ENCODE measurements around the gene ABLIM2.

ABLIM2 gene

GRCh38 chr4:8037150-8037769, 121.4 kb downstream of the ABLIM2 start:
- no peak for TF ChIP-seq CTCF (IDR thresholded peaks at IDR 0.05; ENCODE audit: poor library complexity, severe bottlenecking)
- ATAC-seq (ENCODE audit: low read depth), result no peak
- no peaks in the 10 kb centered on the region for H3K27me3 ChIP-seq (ENCODE audit: insufficient read depth, poor library complexity, severe bottlenecking)

GRCh38 chr4:8035371-8035780, 123.2 kb downstream of the ABLIM2 start:
- H3K27ac ChIP-seq (ENCODE audit: poor library complexity, severe bottlenecking), result no peak overlapping the region
- no peaks in the 10 kb centered on the region for H3K36me3 ChIP-seq (ENCODE audit: low read depth)
- peak; percentile 47 for ATAC-seq (ENCODE audit: low read depth)
- no peak overlapping the region for H3K4me3 ChIP-seq (ENCODE audit: severe bottlenecking)
- DNase-seq (ENCODE audit: low spot score), result peak; percentile 29
- no peaks in the 10 kb centered on the region for H3K9me3 ChIP-seq (ENCODE audit: severe bottlenecking)
- peaks cover 4% of the 10 kb centered on the region for H3K4me1 ChIP-seq (ENCODE audit: insufficient read depth, poor library complexity, severe bottlenecking)
- no peak for TF ChIP-seq CTCF (IDR thresholded peaks at IDR 0.05; ENCODE audit: poor library complexity, severe bottlenecking)
- H3K27me3 ChIP-seq (ENCODE audit: insufficient read depth, poor library complexity, severe bottlenecking), result no peaks in the 10 kb centered on the region

More at GRCh38 chr4:8037150-8037769, 121.4 kb downstream of the ABLIM2 start:
- Histone ChIP-seq H3K4me1 (ENCODE audit: insufficient read depth, poor library complexity, severe bottlenecking) (no peaks in the 10 kb centered on the region), H3K9me3 (ENCODE audit: severe bottlenecking) (no peaks in the 10 kb centered on the region), H3K4me3 (ENCODE audit: severe bottlenecking) (no peak overlapping the region), H3K36me3 (ENCODE audit: low read depth) (no peaks in the 10 kb centered on the region), H3K27ac (ENCODE audit: poor library complexity, severe bottlenecking) (no peak overlapping the region)
- no peak for DNase-seq (ENCODE audit: low spot score)

- no peak for DNase-seq (ENCODE audit: low spot score)
Observed at GRCh38 chr4:8033829-8034528, 124.6 kb downstream of the ABLIM2 start.

GRCh38 chr4:8033067-8033755, 125.4 kb downstream of the ABLIM2 start:
- no peak for ATAC-seq (ENCODE audit: low read depth)

More at GRCh38 chr4:8033829-8034528, 124.6 kb downstream of the ABLIM2 start:
- Histone ChIP-seq H3K4me3 (ENCODE audit: severe bottlenecking) (no peak overlapping the region), H3K9me3 (ENCODE audit: severe bottlenecking) (no peaks in the 10 kb centered on the region), H3K4me1 (ENCODE audit: insufficient read depth, poor library complexity, severe bottlenecking) (peaks cover 10% of the 10 kb centered on the region), H3K27ac (ENCODE audit: poor library complexity, severe bottlenecking) (no peak overlapping the region), H3K27me3 (ENCODE audit: insufficient read depth, poor library complexity, severe bottlenecking) (no peaks in the 10 kb centered on the region), H3K36me3 (ENCODE audit: low read depth) (no peaks in the 10 kb centered on the region)
- ATAC-seq (ENCODE audit: low read depth), result no peak
- TF ChIP-seq CTCF (IDR thresholded peaks at IDR 0.05; ENCODE audit: poor library complexity, severe bottlenecking), result no peak

More at GRCh38 chr4:8033067-8033755, 125.4 kb downstream of the ABLIM2 start:
- H3K4me1 ChIP-seq (ENCODE audit: insufficient read depth, poor library complexity, severe bottlenecking), result peaks cover 10% of the 10 kb centered on the region
- H3K4me3 ChIP-seq (ENCODE audit: severe bottlenecking), result no peak overlapping the region
- H3K27me3 ChIP-seq (ENCODE audit: insufficient read depth, poor library complexity, severe bottlenecking), result no peaks in the 10 kb centered on the region
- no peaks in the 10 kb centered on the region for H3K9me3 ChIP-seq (ENCODE audit: severe bottlenecking)
- DNase-seq (ENCODE audit: low spot score), result no peak
- TF ChIP-seq CTCF (IDR thresholded peaks at IDR 0.05; ENCODE audit: poor library complexity, severe bottlenecking), result no peak
- H3K27ac ChIP-seq (ENCODE audit: poor library complexity, severe bottlenecking), result no peak overlapping the region
- no peaks in the 10 kb centered on the region for H3K36me3 ChIP-seq (ENCODE audit: low read depth)
